ENCODE data around the gene ACOT7.

GRCh38 chr1:6272452-6272851 is 121.1 kb downstream of the ACOT7 start:
- TF ChIP-seq CTCF (IDR thresholded peaks at IDR 0.05) (no peak), POLR2A (IDR thresholded peaks at IDR 0.05) (no peak)
